AG04449 (cell line): ENCODE results near the gene NLRP9.

Experiments used
- CTCF ChIA-PET: fragments of 350-600 bp; formaldehyde crosslinking; extraction: SDS; loops from one replicate; lab custom pipeline; 2021; ENCODE audit warnings: antibody characterized with exemption; lab: Yijun Ruan, JAX
- POLR2A ChIA-PET: fragments of 400-600, 350-600 bp; formaldehyde crosslinking; extraction: SDS; loops from one replicate; lab custom pipeline; 2020; ENCODE audit warnings: antibody characterized with exemption, inconsistent platforms; lab: Yijun Ruan, JAX
- DNase-seq: peaks from one replicate; pipeline ENCODE4 v3.0.0-alpha.2; 2010; ENCODE audit warnings: low read depth, low spot score
- H3K4me3 ChIP-seq: 2 replicates; pipeline ENCODE4 v1.5.1; 2011; ENCODE audit warnings: low read depth, mild to moderate bottlenecking, control low read depth, low read length
- TF ChIP-seq, protein P1 (sequence below): IDR thresholded peaks from one replicate; pipeline ENCODE4 v1.5.1; 2011; ENCODE audit warnings: mild to moderate bottlenecking, moderate library complexity, low read length, control low read depth, inconsistent platforms; ENCODE audit not compliant: insufficient read depth; ENCODE audit errors: missing control alignments

Gene NLRP9

GRCh38 chr19:55666343-55667005 is 71.7 kb downstream of the NLRP9 start:
- ChIA-PET POLR2A (no interaction called here), CTCF (interaction anchor here (1.1 to 2.3 kb wide), 3 partner anchors 10 to 13 kb away, joined by 3 to 8 read pairs (median 8); no protein-coding TSS in a partner anchor)
- no peak overlapping the region for H3K4me3 ChIP-seq
- TF ChIP-seq, protein P1, sequence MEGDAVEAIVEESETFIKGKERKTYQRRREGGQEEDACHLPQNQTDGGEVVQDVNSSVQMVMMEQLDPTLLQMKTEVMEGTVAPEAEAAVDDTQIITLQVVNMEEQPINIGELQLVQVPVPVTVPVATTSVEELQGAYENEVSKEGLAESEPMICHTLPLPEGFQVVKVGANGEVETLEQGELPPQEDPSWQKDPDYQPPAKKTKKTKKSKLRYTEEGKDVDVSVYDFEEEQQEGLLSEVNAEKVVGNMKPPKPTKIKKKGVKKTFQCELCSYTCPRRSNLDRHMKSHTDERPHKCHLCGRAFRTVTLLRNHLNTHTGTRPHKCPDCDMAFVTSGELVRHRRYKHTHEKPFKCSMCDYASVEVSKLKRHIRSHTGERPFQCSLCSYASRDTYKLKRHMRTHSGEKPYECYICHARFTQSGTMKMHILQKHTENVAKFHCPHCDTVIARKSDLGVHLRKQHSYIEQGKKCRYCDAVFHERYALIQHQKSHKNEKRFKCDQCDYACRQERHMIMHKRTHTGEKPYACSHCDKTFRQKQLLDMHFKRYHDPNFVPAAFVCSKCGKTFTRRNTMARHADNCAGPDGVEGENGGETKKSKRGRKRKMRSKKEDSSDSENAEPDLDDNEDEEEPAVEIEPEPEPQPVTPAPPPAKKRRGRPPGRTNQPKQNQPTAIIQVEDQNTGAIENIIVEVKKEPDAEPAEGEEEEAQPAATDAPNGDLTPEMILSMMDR = no peak
- no peak for DNase-seq

DNA sequence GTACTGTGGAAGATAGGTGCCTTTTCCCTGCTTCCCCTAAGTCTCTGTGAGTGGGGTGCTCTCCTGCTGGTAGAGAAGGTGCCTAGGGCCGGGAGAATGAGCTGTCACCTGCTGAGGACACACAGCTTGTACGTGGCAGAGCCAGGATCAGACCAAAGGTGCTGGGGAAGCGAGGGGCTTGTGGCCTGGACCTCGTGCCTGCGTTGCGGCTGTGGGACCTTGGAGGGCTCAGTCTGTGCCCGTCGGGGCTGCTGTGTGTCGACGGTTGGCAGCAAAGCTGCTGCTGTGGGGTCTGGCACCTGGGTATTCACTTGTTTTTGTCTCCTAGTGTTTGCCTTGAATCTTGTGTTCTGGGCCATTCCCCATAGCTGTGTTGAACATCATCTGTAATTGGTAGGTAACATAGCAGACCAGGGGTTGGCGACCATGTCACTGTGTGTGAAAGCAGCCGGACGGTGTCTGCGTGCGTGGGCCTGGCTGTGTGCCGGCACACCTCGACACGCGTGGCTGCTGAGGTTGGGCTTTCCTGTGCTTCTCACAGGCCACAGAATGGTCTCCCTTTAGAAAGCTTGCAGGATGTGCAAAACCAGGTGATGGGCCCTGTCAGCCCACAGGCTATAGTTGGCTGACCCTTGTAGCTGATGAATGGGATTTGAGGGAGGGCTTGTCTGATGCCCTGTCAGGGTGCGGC is 74.2 kb downstream of the NLRP9 start:
- ChIA-PET CTCF (interaction anchor here (0.8 to 1.3 kb wide), 5 partner anchors 8 to 13 kb away, joined by 3 to 5 read pairs (median 4); partner anchors contain the start of gene U2AF2), POLR2A (no interaction called here)
- no peak overlapping the region for H3K4me3 ChIP-seq
- TF ChIP-seq, protein P1 = no peak
- no peak for DNase-seq

DNA sequence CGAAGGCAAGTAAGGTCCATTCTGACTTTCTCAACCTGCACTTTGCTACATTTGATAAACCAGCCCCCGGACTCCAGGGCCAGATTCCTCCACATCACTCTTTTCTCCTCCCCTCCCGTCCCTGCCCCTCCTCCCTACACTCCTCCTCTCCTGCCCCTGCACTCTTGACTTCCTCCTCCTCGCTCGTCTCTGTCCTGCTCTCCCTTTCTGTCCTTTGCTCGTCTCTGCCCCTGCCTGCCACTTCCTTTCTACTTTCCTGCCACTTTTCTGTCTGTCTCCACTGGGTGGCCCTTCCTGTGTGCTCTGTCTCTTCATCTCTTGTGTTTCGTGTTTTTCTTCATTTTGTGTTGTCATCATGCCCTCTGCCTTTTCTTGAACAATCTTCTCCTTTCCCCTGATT is 76.4 kb downstream of the NLRP9 start:
- DNase-seq = no peak
- TF ChIP-seq, protein P1 = no peak
- ChIA-PET CTCF (no interaction called here), POLR2A (no interaction called here)
- no peak overlapping the region for H3K4me3 ChIP-seq

- no peak for DNase-seq
- ChIA-PET CTCF (no interaction called here), POLR2A (no interaction called here)
- TF ChIP-seq, protein P1 = no peak
- no peak overlapping the region for H3K4me3 ChIP-seq
Observed at GRCh38 chr19:55660991-55661390, 77.2 kb downstream of the NLRP9 start.

- no peak overlapping the region for H3K4me3 ChIP-seq
- POLR2A ChIA-PET = interaction anchor here (1.0 kb wide), 1 partner anchor 11 kb away, joined by 3 read pairs; no protein-coding TSS in a partner anchor
- TF ChIP-seq, protein P1 = no peak
- CTCF ChIA-PET = interaction anchor here (1.1 to 5.0 kb wide), 2 partner anchors 9 to 11 kb away, joined by 4 to 32 read pairs; no protein-coding TSS in a partner anchor
- DNase-seq = no peak
Observed at GRCh38 chr19:55660404-55660803, 77.8 kb downstream of the NLRP9 start.

GRCh38 chr19:55659822-55660221 is 78.4 kb downstream of the NLRP9 start:
- CTCF ChIA-PET = interaction anchor here (0.8 to 5.0 kb wide), 3 partner anchors 9 to 13 kb away, joined by 3 to 32 read pairs (median 4); no protein-coding TSS in a partner anchor

More at GRCh38 chr19:55659822-55660221, 78.4 kb downstream of the NLRP9 start:
- DNase-seq = no peak
- POLR2A ChIA-PET = interaction anchor here (1.0 kb wide), 1 partner anchor 12 kb away, joined by 3 read pairs; no protein-coding TSS in a partner anchor
- TF ChIP-seq, protein P1 = no peak
- H3K4me3 ChIP-seq = no peak overlapping the region
